Measurements from ENCODE around the gene SEMA4B. TPM values are rescaled to one million over a fixed set of nuclear protein-coding genes. Genes with fewer than 3 reads are reported as not detected.

The SEMA4B gene
- total RNA-seq, 2 experiments from 2014 or later, result 5.3 to 6.2 TPM

GRCh38 chr15:90210593-90210992, 9.5 kb downstream of the SEMA4B start:
- no peak for TF ChIP-seq CTCF (IDR thresholded peaks at IDR 0.05)
- POLR2A ChIA-PET, result interaction anchor here (1.4 kb wide), 1 partner anchor 23 kb away, joined by 3 read pairs; the partner anchor contains the start of genes CIB1 and GDPGP1
- Mint-ChIP-seq H3K4me3 (no peak overlapping the region), H3K27me3 (no peaks in the 10 kb centered on the region), H3K4me1 (ENCODE audit: low read depth) (peaks cover 11% of the 10 kb centered on the region), H3K27ac (no peak overlapping the region), H3K9me3 (no peaks in the 10 kb centered on the region), H3K36me3 (ENCODE audit: low read depth) (no peaks in the 10 kb centered on the region)
- DNase-seq (no peak), ATAC-seq (no peak)
- intact Hi-C loops (cut with micrococcal nuclease), result no loop called here
- CTCF ChIA-PET, result no interaction called here

- H3K27ac Mint-ChIP-seq, result no peak overlapping the region
- TF ChIP-seq CTCF (IDR thresholded peaks at IDR 0.05), result no peak
- H3K4me1 Mint-ChIP-seq (ENCODE audit: low read depth), result peaks cover 11% of the 10 kb centered on the region
- DNase-seq, result no peak
- no peaks in the 10 kb centered on the region for H3K9me3 Mint-ChIP-seq
- ATAC-seq, result no peak
- intact Hi-C loops (cut with micrococcal nuclease), result no loop called here
- POLR2A ChIA-PET, result interaction anchor here (1.4 kb wide), 1 partner anchor 23 kb away, joined by 3 read pairs; the partner anchor contains the start of genes CIB1 and GDPGP1
- CTCF ChIA-PET, result no interaction called here
- no peaks in the 10 kb centered on the region for H3K36me3 Mint-ChIP-seq (ENCODE audit: low read depth)
- H3K4me3 Mint-ChIP-seq, result no peak overlapping the region
- H3K27me3 Mint-ChIP-seq, result no peaks in the 10 kb centered on the region
These were observed 9.9 kb downstream of the SEMA4B start for GRCh38 chr15:90211009-90211408.

GRCh38 chr15:90211440-90212143, 10.5 kb downstream of the SEMA4B start:
- no peak overlapping the region for H3K27ac Mint-ChIP-seq
- ATAC-seq, result no peak

GRCh38 chr15:90212221-90213098, 11.3 kb downstream of the SEMA4B start:
- ChIA-PET CTCF (interaction anchor here (1.1 kb wide), 1 partner anchor 69 kb away, joined by 3 read pairs; no protein-coding TSS in a partner anchor), POLR2A (interaction anchor here (0.5 kb wide), 1 partner anchor 11 kb away, joined by 3 read pairs; no protein-coding TSS in a partner anchor)
- Mint-ChIP-seq H3K27me3 (no peaks in the 10 kb centered on the region), H3K27ac (no peak overlapping the region), H3K36me3 (ENCODE audit: low read depth) (no peaks in the 10 kb centered on the region), H3K4me3 (no peak overlapping the region), H3K4me1 (ENCODE audit: low read depth) (peaks cover 15% of the 10 kb centered on the region), H3K9me3 (no peaks in the 10 kb centered on the region)
- DNase-seq (no peak), ATAC-seq (no peak)
- intact Hi-C loops (cut with micrococcal nuclease), result no loop called here
- TF ChIP-seq CTCF (IDR thresholded peaks at IDR 0.05), result no peak

More at GRCh38 chr15:90211440-90212143, 10.5 kb downstream of the SEMA4B start:
- Mint-ChIP-seq H3K36me3 (ENCODE audit: low read depth) (no peaks in the 10 kb centered on the region), H3K4me1 (ENCODE audit: low read depth) (peaks cover 11% of the 10 kb centered on the region), H3K4me3 (no peak overlapping the region), H3K27me3 (no peaks in the 10 kb centered on the region), H3K9me3 (no peaks in the 10 kb centered on the region)
- ChIA-PET POLR2A (no interaction called here), CTCF (interaction anchor here (1.1 kb wide), 1 partner anchor 68 kb away, joined by 3 read pairs; no protein-coding TSS in a partner anchor)
- no peak for TF ChIP-seq CTCF (IDR thresholded peaks at IDR 0.05)
- DNase-seq, result no peak
- intact Hi-C loops (cut with micrococcal nuclease), result no loop called here

Measured in activated CD8-positive, alpha-beta T cell treated with anti-CD3 and anti-CD28 coated beads for 36 hours (primary cell).